CD14-positive monocyte (primary cell): ENCODE data around the gene FCHO2. TPM values are rescaled to one million over a fixed set of nuclear protein-coding genes. Genes with fewer than 3 reads are reported as not detected.

Experiments used
- DNase-seq, 3 donors: peaks; one replicate each; pipeline ENCODE4 v3.0.0-alpha.2; 2011 to 2022
- H2AFZ ChIP-seq: 2 replicates; pipeline ENCODE4 v1.6.0; 2012; ENCODE audit warnings: mild to moderate bottlenecking, low read depth, low read length, inconsistent platforms; ENCODE audit not compliant: insufficient read depth, poor library complexity, severe bottlenecking
- H3K27ac ChIP-seq, 2 donors: 1 replicate in 1 of 2; 2 replicates in 1 of 2; pipeline ENCODE4 v1.5.1; 2012 to 2013; ENCODE audit warnings: low read length in 2 of 2, control low read depth in 1 of 2, inconsistent platforms in 1 of 2, low read depth in 1 of 2, mild to moderate bottlenecking in 1 of 2
- H3K27me3 ChIP-seq, 2 donors: one replicate each; pipeline versions ENCODE4 v1.6.0 to v1.6.1; 2011 to 2013; ENCODE audit warnings: low read length in 2 of 2; ENCODE audit not compliant: control insufficient read depth in 2 of 2, insufficient read depth in 2 of 2
- H3K36me3 ChIP-seq, 2 donors: replicated peaks in 1 of 2; 1 replicate in 1 of 2; 2 replicates in 1 of 2; pipeline versions ENCODE4 v1.5.1 to v1.6.1; 2012 to 2013; ENCODE audit warnings: low read length in 2 of 2, control low read depth in 1 of 2, inconsistent platforms in 1 of 2, mild to moderate bottlenecking in 1 of 2; ENCODE audit not compliant: insufficient read depth in 2 of 2, control insufficient read depth in 1 of 2
- H3K4me1 ChIP-seq, 2 donors: 1 replicate in 1 of 2; 2 replicates in 1 of 2; pipeline versions ENCODE4 v1.5.1 to v1.6.1; 2012 to 2013; ENCODE audit warnings: low read length in 2 of 2, control low read depth in 1 of 2, inconsistent platforms in 1 of 2, mild to moderate bottlenecking in 1 of 2, moderate library complexity in 1 of 2; ENCODE audit not compliant: insufficient read depth in 2 of 2, control insufficient read depth in 1 of 2
- H3K4me2 ChIP-seq: replicated peaks from 2 replicates; pipeline ENCODE3; 2012; ENCODE audit warnings: low read length, moderate library complexity, mild to moderate bottlenecking; ENCODE audit not compliant: poor library complexity, severe bottlenecking; ENCODE audit errors: extremely low read depth
- H3K4me3 ChIP-seq, 3 experiments: fragments of 200-600 bp in 1 of 3; sonication (generic) in 1 of 3; replicated peaks in 1 of 3; 1 replicate in 2 of 3; 2 replicates in 1 of 3; pipeline ENCODE4 v1.5.1; 2011 to 2013; ENCODE audit warnings: low read length in 3 of 3, mild to moderate bottlenecking in 3 of 3, control low read depth in 2 of 3, low read depth in 2 of 3, inconsistent platforms in 1 of 3, moderate library complexity in 1 of 3
- H3K79me2 ChIP-seq: 2 replicates; pipeline ENCODE4 v1.6.0; 2012; ENCODE audit warnings: mild to moderate bottlenecking, control low read depth, inconsistent platforms, low read length, moderate library complexity; ENCODE audit not compliant: insufficient read depth
- H3K9ac ChIP-seq: 2 replicates; pipeline ENCODE4 v1.6.0; 2017; ENCODE audit warnings: low read length, mild to moderate bottlenecking; ENCODE audit not compliant: insufficient read depth, poor library complexity, severe bottlenecking
- H3K9me3 ChIP-seq, 2 donors: replicated peaks in 1 of 2; 1 replicate in 1 of 2; 2 replicates in 1 of 2; pipeline versions ENCODE4 v1.5.1 to v1.6.1; 2012 to 2013; ENCODE audit warnings: low read length in 2 of 2, control low read depth in 1 of 2; ENCODE audit not compliant: control insufficient read depth in 1 of 2, insufficient read depth in 1 of 2
- H4K20me1 ChIP-seq: 2 replicates; pipeline ENCODE4 v1.6.0; 2012; ENCODE audit warnings: mild to moderate bottlenecking, low read length, control low read depth, moderate library complexity; ENCODE audit not compliant: insufficient read depth
- H3K27ac Mint-ChIP-seq, 7 donors: one replicate each; pipeline ENCODE4 v1.8.0; 2020; ENCODE audit warnings: mild to moderate bottlenecking in 7 of 7, mixed read lengths in 7 of 7, moderate library complexity in 6 of 7, inconsistent platforms in 2 of 7
- H3K27me3 Mint-ChIP-seq, 3 donors: one replicate each; pipeline ENCODE4 v1.8.0; 2021 to 2022; ENCODE audit warnings: low read depth in 3 of 3, mild to moderate bottlenecking in 3 of 3, mixed read lengths in 3 of 3, moderate library complexity in 3 of 3, inconsistent platforms in 1 of 3
- H3K36me3 Mint-ChIP-seq, 2 donors: one replicate each; pipeline ENCODE4 v1.8.0; 2020; ENCODE audit warnings: mixed read lengths in 2 of 2, inconsistent platforms in 1 of 2, mild to moderate bottlenecking in 1 of 2
- H3K4me1 Mint-ChIP-seq: one replicate; pipeline ENCODE4 v1.8.0; 2020; ENCODE audit warnings: mild to moderate bottlenecking, mixed read lengths
- H3K4me3 Mint-ChIP-seq, 2 donors: one replicate each; pipeline ENCODE4 v1.8.0; 2020; ENCODE audit warnings: mild to moderate bottlenecking in 2 of 2, mixed read lengths in 2 of 2, moderate library complexity in 1 of 2
- H3K9me3 Mint-ChIP-seq, 7 donors: one replicate each; pipeline ENCODE4 v1.8.0; 2020 to 2022; ENCODE audit warnings: mixed read lengths in 7 of 7, mild to moderate bottlenecking in 6 of 7, moderate library complexity in 6 of 7, inconsistent platforms in 2 of 7
- WGBS: methylation state at CpG from one replicate; pipeline ENCODE4 v1.1.5; 2013; ENCODE audit warnings: missing lambda C conversion rate; ENCODE audit not compliant: insufficient coverage; 5-methylcytosine and 5-hydroxymethylcytosine counted together
- intact Hi-C, 2 donors: fragments of 100-400 bp; cut with micrococcal nuclease; formaldehyde crosslinking; loops; one replicate each; pipeline versions ENCODE4 v1.15.0 to v1.15.1; 2023
- polyA plus RNA-seq, 3 donors: library from polyadenylated mRNA; depleted of rRNA in 1 of 3; unstranded in 2 of 3; stranded (reverse) in 1 of 3; fragments of 300-500 nt in 2 of 3; fragments of >200 nt in 1 of 3; fragmentation: Illumina TruSeq in 2 of 3; gene quantifications; 1 replicate in 2 of 3; 2 replicates in 1 of 3; pipeline ENCODE4 v1.2.3, GENCODE V29; 2012 to 2021
- TF ChIP-seq, protein P1 (sequence below): fragments of 200-600 bp; IDR thresholded peaks from one replicate; pipeline ENCODE4 v1.8.0; 2022; ENCODE audit warnings: antibody characterized with exemption, mild to moderate bottlenecking

FCHO2 gene
- polyA plus RNA-seq, 3 donors: 8.3 to 10.1 (median 9.9) TPM

- intact Hi-C loops: no loop called here
- Mint-ChIP-seq H3K27me3 (no peaks in the 10 kb centered on the region), H3K4me3 (no peak overlapping the region), H3K4me1 (no peaks in the 10 kb centered on the region), H3K9me3 (no peaks in the 10 kb centered on the region), H3K36me3 (peaks cover 11 to 25% of the 10 kb centered on the region in 2 donors), H3K27ac (no peak overlapping the region)
- no peaks in the 10 kb centered on the region for H3K9me3 ChIP-seq
- no peak overlapping the region for H3K27ac ChIP-seq
- no peak overlapping the region for H3K4me2 ChIP-seq
- H4K20me1 ChIP-seq: no peaks in the 10 kb centered on the region
- TF ChIP-seq, protein P1, sequence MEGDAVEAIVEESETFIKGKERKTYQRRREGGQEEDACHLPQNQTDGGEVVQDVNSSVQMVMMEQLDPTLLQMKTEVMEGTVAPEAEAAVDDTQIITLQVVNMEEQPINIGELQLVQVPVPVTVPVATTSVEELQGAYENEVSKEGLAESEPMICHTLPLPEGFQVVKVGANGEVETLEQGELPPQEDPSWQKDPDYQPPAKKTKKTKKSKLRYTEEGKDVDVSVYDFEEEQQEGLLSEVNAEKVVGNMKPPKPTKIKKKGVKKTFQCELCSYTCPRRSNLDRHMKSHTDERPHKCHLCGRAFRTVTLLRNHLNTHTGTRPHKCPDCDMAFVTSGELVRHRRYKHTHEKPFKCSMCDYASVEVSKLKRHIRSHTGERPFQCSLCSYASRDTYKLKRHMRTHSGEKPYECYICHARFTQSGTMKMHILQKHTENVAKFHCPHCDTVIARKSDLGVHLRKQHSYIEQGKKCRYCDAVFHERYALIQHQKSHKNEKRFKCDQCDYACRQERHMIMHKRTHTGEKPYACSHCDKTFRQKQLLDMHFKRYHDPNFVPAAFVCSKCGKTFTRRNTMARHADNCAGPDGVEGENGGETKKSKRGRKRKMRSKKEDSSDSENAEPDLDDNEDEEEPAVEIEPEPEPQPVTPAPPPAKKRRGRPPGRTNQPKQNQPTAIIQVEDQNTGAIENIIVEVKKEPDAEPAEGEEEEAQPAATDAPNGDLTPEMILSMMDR: peak; percentile 10
- no peaks in the 10 kb centered on the region for H3K79me2 ChIP-seq
- no peak overlapping the region for H2AFZ ChIP-seq
- DNase-seq: no peak
- no peak overlapping the region for H3K9ac ChIP-seq
- no peaks in the 10 kb centered on the region for H3K27me3 ChIP-seq
- H3K4me3 ChIP-seq: no peak overlapping the region
- no peaks in the 10 kb centered on the region for H3K4me1 ChIP-seq
- WGBS: no CpG with 5 or more reads among the region's 2 CpGs
- peaks cover 0 to 29% of the 10 kb centered on the region in 2 donors for H3K36me3 ChIP-seq
These were observed 71.5 kb downstream of the FCHO2 start for GRCh38 chr5:73027361-73027760.

DNA sequence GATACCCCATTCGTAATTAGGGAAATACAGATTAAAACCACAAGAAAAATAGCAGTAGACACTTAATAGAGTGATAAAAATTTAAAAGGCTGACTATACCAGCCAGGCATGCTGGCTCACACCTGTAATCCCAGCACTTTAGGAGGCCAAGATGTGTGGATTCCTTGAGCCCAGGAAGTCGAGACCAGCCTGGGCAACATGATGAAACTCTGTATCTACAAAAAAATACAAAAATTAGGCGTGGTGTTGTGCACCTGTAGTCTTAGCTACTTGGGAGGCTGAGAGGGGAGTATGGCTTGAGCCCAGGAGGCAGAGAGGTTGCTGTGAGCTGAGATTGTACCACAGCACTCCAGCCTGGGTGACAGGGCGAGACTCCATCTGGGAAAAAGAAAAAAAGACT, 72.0 kb downstream of the FCHO2 start:
- no CpG with 5 or more reads among the region's 4 CpGs for WGBS

More for the DNA sequence above, 72.0 kb downstream of the FCHO2 start:
- no peaks in the 10 kb centered on the region for H3K27me3 Mint-ChIP-seq
- H3K4me3 Mint-ChIP-seq: no peak overlapping the region
- H3K9ac ChIP-seq: no peak overlapping the region
- no peak overlapping the region for H3K4me2 ChIP-seq
- peak overlapping the region in 3 of 7 donors; percentile 25 to 66 (median 62) for H3K27ac Mint-ChIP-seq
- intact Hi-C loops: no loop called here
- H4K20me1 ChIP-seq: no peaks in the 10 kb centered on the region
- peaks cover 0 to 25% of the 10 kb centered on the region in 2 donors for H3K36me3 ChIP-seq
- TF ChIP-seq, protein P1: no peak
- no peak overlapping the region for H2AFZ ChIP-seq
- H3K36me3 Mint-ChIP-seq: peaks cover 11 to 25% of the 10 kb centered on the region in 2 donors
- no peaks in the 10 kb centered on the region for H3K9me3 Mint-ChIP-seq
- no peak overlapping the region for H3K4me3 ChIP-seq
- H3K27ac ChIP-seq: no peak overlapping the region
- no peaks in the 10 kb centered on the region for H3K27me3 ChIP-seq
- no peak for DNase-seq
- no peaks in the 10 kb centered on the region for H3K79me2 ChIP-seq
- H3K4me1 ChIP-seq: no peaks in the 10 kb centered on the region
- no peaks in the 10 kb centered on the region for H3K4me1 Mint-ChIP-seq
- H3K9me3 ChIP-seq: no peaks in the 10 kb centered on the region
